Immature natural killer cell (primary cell): ENCODE data around the gene RHCG. TPM values are rescaled to one million over a fixed set of nuclear protein-coding genes. Genes with fewer than 3 reads are reported as not detected.

Source experiments
- DNase-seq, 3 donors: peaks; one replicate each; pipeline ENCODE4 v3.0.0; 2022; ENCODE audit warnings: mixed read lengths in 1 of 3
- H3K27ac Mint-ChIP-seq, 6 donors: one replicate each; pipeline ENCODE4 v1.8.0; 2020; ENCODE audit warnings: mixed read lengths in 6 of 6, mild to moderate bottlenecking in 5 of 6, inconsistent platforms in 4 of 6, moderate library complexity in 3 of 6
- H3K27me3 Mint-ChIP-seq, 3 donors: one replicate each; pipeline ENCODE4 v1.8.0; 2020 to 2021; ENCODE audit warnings: low read depth in 3 of 3, mild to moderate bottlenecking in 3 of 3, mixed read lengths in 3 of 3, moderate library complexity in 3 of 3, inconsistent platforms in 1 of 3
- H3K36me3 Mint-ChIP-seq, 3 donors: one replicate each; pipeline ENCODE4 v1.8.0; 2020; ENCODE audit warnings: mixed read lengths in 3 of 3, inconsistent platforms in 2 of 3, mild to moderate bottlenecking in 2 of 3
- H3K4me1 Mint-ChIP-seq, 2 donors: one replicate each; pipeline ENCODE4 v1.8.0; 2020; ENCODE audit warnings: inconsistent platforms in 2 of 2, mild to moderate bottlenecking in 2 of 2, mixed read lengths in 2 of 2, moderate library complexity in 1 of 2
- H3K4me3 Mint-ChIP-seq, 5 donors: one replicate each; pipeline ENCODE4 v1.8.0; 2020; ENCODE audit warnings: mild to moderate bottlenecking in 5 of 5, mixed read lengths in 5 of 5, inconsistent platforms in 3 of 5, moderate library complexity in 3 of 5
- H3K9me3 Mint-ChIP-seq, 6 donors: one replicate each; pipeline ENCODE4 v1.8.0; 2020; ENCODE audit warnings: mild to moderate bottlenecking in 6 of 6, mixed read lengths in 6 of 6, inconsistent platforms in 4 of 6, moderate library complexity in 3 of 6
- polyA plus RNA-seq, 3 donors: library from polyadenylated mRNA; unstranded; fragments of 300-500 nt; fragmentation: Illumina TruSeq; gene quantifications; one replicate each; pipeline ENCODE4 v1.2.3, GENCODE V29; 2021

Gene RHCG
- polyA plus RNA-seq, 3 donors from 2014 or later: not detected

- Mint-ChIP-seq H3K36me3 (no peaks in the 10 kb centered on the region), H3K27me3 (peaks cover 2 to 12% (median 5%) of the 10 kb centered on the region in 3 donors), H3K4me1 (no peaks in the 10 kb centered on the region), H3K9me3 (peaks cover 0 to 4% (median 0%) of the 10 kb centered on the region in 6 donors), H3K4me3 (no peak overlapping the region), H3K27ac (no peak overlapping the region)
- no peak for DNase-seq
These were observed 25.2 kb upstream of the RHCG start for GRCh38 chr15:89521605-89522004.

GRCh38 chr15:89515477-89515876 is 19.1 kb upstream of the RHCG start:
- no peak for DNase-seq
- Mint-ChIP-seq H3K9me3 (peaks cover 0 to under 1% (median 0%) of the 10 kb centered on the region in 6 donors), H3K27ac (no peak overlapping the region), H3K4me3 (no peak overlapping the region), H3K4me1 (no peaks in the 10 kb centered on the region), H3K36me3 (no peaks in the 10 kb centered on the region), H3K27me3 (peaks cover 5 to 28% (median 5%) of the 10 kb centered on the region in 3 donors)

GRCh38 chr15:89514596-89515406 is 18.4 kb upstream of the RHCG start:
- no peak for DNase-seq
- H3K27me3 Mint-ChIP-seq: peaks cover 5 to 29% (median 8%) of the 10 kb centered on the region in 3 donors
- no peaks in the 10 kb centered on the region for H3K9me3 Mint-ChIP-seq
- H3K4me3 Mint-ChIP-seq: no peak overlapping the region
- H3K27ac Mint-ChIP-seq: no peak overlapping the region
- no peaks in the 10 kb centered on the region for H3K4me1 Mint-ChIP-seq
- no peaks in the 10 kb centered on the region for H3K36me3 Mint-ChIP-seq

DNA sequence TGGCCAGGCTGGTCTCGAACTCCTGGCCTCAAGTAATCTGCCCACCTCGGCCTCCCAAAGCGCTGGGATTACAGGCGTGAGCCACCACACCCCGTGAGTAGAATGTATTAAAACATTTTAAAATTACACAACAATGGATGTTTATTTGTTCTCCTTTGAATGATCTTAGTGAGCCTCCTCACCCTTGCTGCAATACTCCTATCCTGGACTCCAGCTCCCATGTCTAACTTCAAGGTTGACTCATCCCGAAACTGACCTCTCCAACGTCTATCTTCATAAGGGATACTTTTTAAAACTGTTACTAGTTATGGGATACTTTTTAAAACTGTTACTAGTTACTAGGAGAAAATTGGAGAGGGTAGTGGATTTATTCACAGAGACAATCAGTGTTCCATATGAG is 17.8 kb upstream of the RHCG start:
- no peak for DNase-seq
- Mint-ChIP-seq H3K9me3 (no peaks in the 10 kb centered on the region), H3K27me3 (peaks cover 5 to 28% (median 8%) of the 10 kb centered on the region in 3 donors), H3K27ac (no peak overlapping the region), H3K4me1 (no peaks in the 10 kb centered on the region), H3K4me3 (no peak overlapping the region), H3K36me3 (no peaks in the 10 kb centered on the region)

GRCh38 chr15:89513284-89513683 is 16.9 kb upstream of the RHCG start:
- no peak overlapping the region for H3K4me3 Mint-ChIP-seq
- no peaks in the 10 kb centered on the region for H3K36me3 Mint-ChIP-seq
- peaks cover 5 to 28% (median 6%) of the 10 kb centered on the region in 3 donors for H3K27me3 Mint-ChIP-seq
- no peaks in the 10 kb centered on the region for H3K9me3 Mint-ChIP-seq
- no peaks in the 10 kb centered on the region for H3K4me1 Mint-ChIP-seq
- H3K27ac Mint-ChIP-seq: no peak overlapping the region
- no peak for DNase-seq

DNA sequence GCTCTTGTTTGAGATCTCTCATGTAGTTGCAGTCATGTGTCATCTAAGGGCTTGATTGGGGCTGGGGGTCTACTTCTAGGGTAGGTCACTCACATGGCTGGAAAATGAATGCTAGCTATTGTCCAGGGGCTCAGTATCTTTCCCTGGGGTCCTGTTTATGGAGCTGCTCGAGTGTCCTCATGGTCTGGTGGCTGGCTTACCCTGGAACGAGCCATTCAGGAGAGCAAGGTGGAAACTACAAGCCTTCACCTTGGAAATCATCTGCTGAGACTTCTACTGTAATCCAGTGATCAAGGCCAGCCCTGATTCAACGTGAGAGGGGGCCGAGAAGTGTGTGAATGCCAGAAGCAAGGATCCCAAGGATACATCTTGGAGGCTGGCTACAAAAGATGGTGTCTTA is 16.2 kb upstream of the RHCG start:
- H3K4me1 Mint-ChIP-seq: no peaks in the 10 kb centered on the region
- no peak for DNase-seq
- no peaks in the 10 kb centered on the region for H3K9me3 Mint-ChIP-seq
- H3K4me3 Mint-ChIP-seq: no peak overlapping the region
- H3K36me3 Mint-ChIP-seq: no peaks in the 10 kb centered on the region
- H3K27me3 Mint-ChIP-seq: peaks cover 5 to 28% (median 6%) of the 10 kb centered on the region in 3 donors
- H3K27ac Mint-ChIP-seq: no peak overlapping the region

DNA sequence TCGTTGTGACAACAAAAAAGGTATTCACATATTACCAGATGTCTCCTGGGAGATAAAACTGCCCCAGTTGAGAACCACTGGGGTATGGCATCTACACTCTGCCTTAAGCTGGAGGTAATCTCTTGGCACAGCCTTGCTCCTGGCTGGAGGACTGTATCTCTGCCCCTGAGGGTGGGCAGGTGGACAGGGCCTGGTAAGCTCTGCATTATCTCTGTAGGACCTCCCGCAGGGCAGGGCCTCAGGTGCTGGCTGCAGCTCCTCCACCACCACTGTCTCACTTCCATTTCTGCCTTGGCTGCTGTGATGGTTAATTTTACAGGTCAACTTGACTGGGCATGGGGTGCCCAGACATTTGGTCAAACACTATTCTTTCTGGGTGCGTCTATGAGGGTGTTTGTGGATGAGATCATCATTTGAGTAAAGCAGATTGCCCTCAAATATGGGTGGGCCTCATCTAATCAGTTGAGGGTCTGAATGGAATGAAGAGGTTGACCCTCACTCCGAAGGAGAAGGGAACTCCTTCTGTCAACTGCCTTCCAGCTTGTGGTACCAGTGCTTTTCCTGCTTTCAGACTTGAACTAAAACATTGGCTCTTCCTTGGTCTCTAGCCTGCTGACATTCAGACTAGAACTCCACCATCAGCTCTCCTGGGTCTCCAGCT is 9.8 kb upstream of the RHCG start:
- H3K27me3 Mint-ChIP-seq: peaks cover 0 to 5% (median 5%) of the 10 kb centered on the region in 3 donors
- no peaks in the 10 kb centered on the region for H3K36me3 Mint-ChIP-seq

GRCh38 chr15:89504166-89504565 is 7.8 kb upstream of the RHCG start:
- no peak overlapping the region for H3K4me3 Mint-ChIP-seq
- peaks cover 0 to 8% of the 10 kb centered on the region in 2 donors for H3K4me1 Mint-ChIP-seq
- no peaks in the 10 kb centered on the region for H3K36me3 Mint-ChIP-seq
- H3K9me3 Mint-ChIP-seq: no peaks in the 10 kb centered on the region
- no peak overlapping the region for H3K27ac Mint-ChIP-seq
- H3K27me3 Mint-ChIP-seq: peaks cover 2 to 5% (median 3%) of the 10 kb centered on the region in 3 donors
- no peak for DNase-seq

More for the DNA sequence above, 9.8 kb upstream of the RHCG start:
- Mint-ChIP-seq H3K27ac (no peak overlapping the region), H3K4me3 (no peak overlapping the region), H3K9me3 (no peaks in the 10 kb centered on the region), H3K4me1 (peaks cover 0 to 4% of the 10 kb centered on the region in 2 donors)
- DNase-seq: no peak

DNA sequence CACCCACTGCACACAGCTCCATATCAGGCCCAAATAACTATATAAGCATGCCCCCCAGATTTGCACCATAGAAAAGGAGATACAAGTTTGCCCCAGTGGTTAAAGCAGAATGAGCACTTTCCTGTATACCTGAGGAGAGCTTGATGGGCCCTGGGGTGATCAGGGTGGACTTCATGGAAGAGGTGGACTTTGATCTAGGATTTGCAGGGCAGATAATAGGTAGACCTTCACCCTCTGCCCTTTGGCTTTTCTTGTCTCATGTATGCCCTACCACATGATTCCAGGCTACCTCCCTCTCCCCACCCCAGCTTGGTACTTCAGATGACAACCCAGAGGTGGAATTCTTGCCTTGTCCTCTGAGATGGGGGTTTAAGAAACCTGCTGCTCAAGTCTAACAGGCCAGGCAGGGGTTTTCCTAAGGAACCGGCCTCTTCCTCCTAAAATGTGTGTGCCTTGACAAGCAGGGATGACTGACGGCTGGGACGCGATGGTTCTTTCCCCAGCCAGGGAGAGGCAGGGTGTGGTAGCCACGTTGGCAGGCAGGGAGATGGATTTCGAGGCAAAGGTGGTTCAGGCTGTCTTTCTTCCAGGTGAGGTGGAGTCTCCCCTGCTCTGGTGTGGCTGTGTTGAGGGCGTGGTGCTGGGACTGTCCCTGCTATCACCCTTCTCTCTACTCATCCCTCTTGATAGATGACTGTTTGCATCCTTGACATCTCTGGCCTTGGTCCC is 6.6 kb upstream of the RHCG start:
- Mint-ChIP-seq H3K4me1 (peaks cover 0 to 8% of the 10 kb centered on the region in 2 donors), H3K4me3 (no peak overlapping the region), H3K27ac (no peak overlapping the region), H3K9me3 (no peaks in the 10 kb centered on the region), H3K27me3 (peaks cover 3 to 5% (median 4%) of the 10 kb centered on the region in 3 donors), H3K36me3 (no peaks in the 10 kb centered on the region)
- no peak for DNase-seq

GRCh38 chr15:89501646-89502045 is 5.3 kb upstream of the RHCG start:
- H3K27ac Mint-ChIP-seq: no peak overlapping the region
- no peaks in the 10 kb centered on the region for H3K9me3 Mint-ChIP-seq
- no peak for DNase-seq
- no peaks in the 10 kb centered on the region for H3K36me3 Mint-ChIP-seq
- peaks cover 3 to 13% of the 10 kb centered on the region in 2 donors for H3K4me1 Mint-ChIP-seq
- H3K4me3 Mint-ChIP-seq: no peak overlapping the region
- peaks cover 3 to 14% (median 9%) of the 10 kb centered on the region in 3 donors for H3K27me3 Mint-ChIP-seq

GRCh38 chr15:89500397-89501270 is 4.3 kb upstream of the RHCG start:
- no peak for DNase-seq

DNA sequence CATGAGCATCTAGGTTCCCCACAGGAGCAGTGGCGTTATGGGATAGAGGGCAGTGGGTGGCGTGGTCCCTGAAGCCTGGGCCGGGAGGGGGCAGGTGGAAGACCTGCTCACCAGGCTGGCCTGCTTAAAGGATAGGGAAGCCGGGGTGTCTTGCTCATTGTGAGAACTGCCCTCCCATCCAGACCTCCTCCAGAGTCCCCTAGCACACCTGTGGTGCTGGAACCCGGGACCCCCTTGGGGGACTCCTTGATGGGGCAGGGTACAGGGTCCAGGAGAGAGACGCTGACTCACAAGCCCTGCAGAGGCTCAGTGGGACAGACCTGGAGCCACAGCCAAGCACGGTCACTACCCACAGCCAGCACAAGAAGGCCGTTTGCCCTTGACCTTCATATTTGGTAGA is 2.8 kb upstream of the RHCG start:
- peaks cover 5 to 16% (median 12%) of the 10 kb centered on the region in 3 donors for H3K27me3 Mint-ChIP-seq
- H3K36me3 Mint-ChIP-seq: no peaks in the 10 kb centered on the region
- no peak overlapping the region for H3K4me3 Mint-ChIP-seq
- no peak for DNase-seq
- H3K4me1 Mint-ChIP-seq: peaks cover 10 to 27% of the 10 kb centered on the region in 2 donors
- H3K9me3 Mint-ChIP-seq: peaks cover 0 to 1% (median 0%) of the 10 kb centered on the region in 6 donors
- no peak overlapping the region for H3K27ac Mint-ChIP-seq

More at GRCh38 chr15:89500397-89501270, 4.3 kb upstream of the RHCG start:
- H3K4me3 Mint-ChIP-seq: no peak overlapping the region
- no peaks in the 10 kb centered on the region for H3K36me3 Mint-ChIP-seq
- H3K4me1 Mint-ChIP-seq: peaks cover 6 to 21% of the 10 kb centered on the region in 2 donors
- H3K9me3 Mint-ChIP-seq: no peaks in the 10 kb centered on the region
- no peak overlapping the region for H3K27ac Mint-ChIP-seq
- H3K27me3 Mint-ChIP-seq: peaks cover 3 to 15% (median 9%) of the 10 kb centered on the region in 3 donors

DNA sequence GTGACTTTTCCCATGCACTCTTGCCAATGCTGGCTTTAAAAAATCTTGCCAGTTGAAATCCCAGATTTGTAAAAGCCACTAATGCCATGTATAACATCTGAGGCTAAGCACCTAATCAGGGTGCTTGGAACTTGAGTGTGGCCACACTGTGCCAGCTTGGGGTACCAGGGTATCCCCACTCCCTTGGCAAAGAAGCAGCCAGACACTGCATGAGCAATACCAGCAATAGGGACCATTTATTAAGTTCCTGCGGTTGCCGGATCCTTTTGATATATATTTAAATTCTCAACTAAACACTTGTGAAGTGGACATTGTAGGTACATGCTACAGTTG is 2.2 kb upstream of the RHCG start:
- Mint-ChIP-seq H3K4me1 (peaks cover 10 to 27% of the 10 kb centered on the region in 2 donors), H3K36me3 (no peaks in the 10 kb centered on the region), H3K27ac (no peak overlapping the region), H3K9me3 (peaks cover 0 to 1% (median 0%) of the 10 kb centered on the region in 6 donors), H3K4me3 (no peak overlapping the region), H3K27me3 (peaks cover 8 to 18% (median 12%) of the 10 kb centered on the region in 3 donors)
- no peak for DNase-seq
